ENCODE results near the gene ATRIP.

The ATRIP gene

GRCh38 chr3:48418140-48418539, 28.4 kb upstream of the ATRIP start (continued):
- TF ChIP-seq, protein P1, sequence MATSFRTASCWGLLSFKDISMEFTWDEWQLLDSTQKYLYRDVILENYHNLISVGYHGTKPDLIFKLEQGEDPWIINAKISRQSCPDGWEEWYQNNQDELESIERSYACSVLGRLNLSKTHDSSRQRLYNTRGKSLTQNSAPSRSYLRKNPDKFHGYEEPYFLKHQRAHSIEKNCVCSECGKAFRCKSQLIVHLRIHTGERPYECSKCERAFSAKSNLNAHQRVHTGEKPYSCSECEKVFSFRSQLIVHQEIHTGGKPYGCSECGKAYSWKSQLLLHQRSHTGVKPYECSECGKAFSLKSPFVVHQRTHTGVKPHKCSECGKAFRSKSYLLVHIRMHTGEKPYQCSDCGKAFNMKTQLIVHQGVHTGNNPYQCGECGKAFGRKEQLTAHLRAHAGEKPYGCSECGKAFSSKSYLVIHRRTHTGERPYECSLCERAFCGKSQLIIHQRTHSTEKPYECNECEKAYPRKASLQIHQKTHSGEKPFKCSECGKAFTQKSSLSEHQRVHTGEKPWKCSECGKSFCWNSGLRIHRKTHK (tag by site-specific recombination; IDR thresholded peaks at IDR 0.05) = no peak
- no peak for TF ChIP-seq ZNF354C (tag by site-specific recombination; IDR thresholded peaks at IDR 0.05; ENCODE audit: borderline replicate concordance, low read depth)
- TF ChIP-seq, protein P2, sequence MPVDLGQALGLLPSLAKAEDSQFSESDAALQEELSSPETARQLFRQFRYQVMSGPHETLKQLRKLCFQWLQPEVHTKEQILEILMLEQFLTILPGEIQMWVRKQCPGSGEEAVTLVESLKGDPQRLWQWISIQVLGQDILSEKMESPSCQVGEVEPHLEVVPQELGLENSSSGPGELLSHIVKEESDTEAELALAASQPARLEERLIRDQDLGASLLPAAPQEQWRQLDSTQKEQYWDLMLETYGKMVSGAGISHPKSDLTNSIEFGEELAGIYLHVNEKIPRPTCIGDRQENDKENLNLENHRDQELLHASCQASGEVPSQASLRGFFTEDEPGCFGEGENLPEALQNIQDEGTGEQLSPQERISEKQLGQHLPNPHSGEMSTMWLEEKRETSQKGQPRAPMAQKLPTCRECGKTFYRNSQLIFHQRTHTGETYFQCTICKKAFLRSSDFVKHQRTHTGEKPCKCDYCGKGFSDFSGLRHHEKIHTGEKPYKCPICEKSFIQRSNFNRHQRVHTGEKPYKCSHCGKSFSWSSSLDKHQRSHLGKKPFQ (tag by site-specific recombination; IDR thresholded peaks at IDR 0.05) = no peak
- TF ChIP-seq ZXDB (tag by site-specific recombination; IDR thresholded peaks at IDR 0.05) = no peak
- TF ChIP-seq HIC1 (tag by site-specific recombination; IDR thresholded peaks at IDR 0.05) = no peak

DNA sequence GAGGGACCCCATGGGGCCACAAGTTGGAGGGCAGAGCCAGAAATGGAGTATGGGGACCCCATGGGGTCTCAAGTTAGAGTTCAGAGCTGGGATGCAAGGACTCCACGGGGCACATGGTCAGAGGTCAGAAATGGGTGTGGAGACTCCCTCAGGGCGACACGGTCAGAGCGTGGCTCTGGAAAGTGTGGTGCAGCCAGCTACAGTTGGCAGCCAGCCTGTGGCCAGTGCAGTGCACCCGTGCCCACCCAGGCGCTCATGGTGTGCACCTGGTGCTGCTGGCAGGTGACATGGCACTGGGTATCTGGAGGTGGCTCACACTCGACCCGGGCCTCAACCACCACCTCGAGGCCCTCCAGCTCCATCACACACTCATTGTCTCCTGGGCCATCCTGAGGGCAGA, 27.9 kb upstream of the ATRIP start:
- no peak for TF ChIP-seq ZXDB (tag by site-specific recombination; IDR thresholded peaks at IDR 0.05)
- no peak for TF ChIP-seq ZNF48 (tag by site-specific recombination; IDR thresholded peaks at IDR 0.05)
- TF ChIP-seq MYNN (tag by site-specific recombination; IDR thresholded peaks at IDR 0.05; ENCODE audit: borderline replicate concordance) = no peak
- no peak for TF ChIP-seq BCL11B (tag by site-specific recombination; IDR thresholded peaks at IDR 0.05; ENCODE audit: low read depth)
- TF ChIP-seq ZNF112 (tag by site-specific recombination; IDR thresholded peaks at IDR 0.05) = no peak
- no peak for TF ChIP-seq ZNF24 (tag by site-specific recombination; IDR thresholded peaks at IDR 0.05)
- TF ChIP-seq ZIC2 (tag by site-specific recombination; IDR thresholded peaks at IDR 0.05) = no peak
- TF ChIP-seq ZNF544 (tag by site-specific recombination; IDR thresholded peaks at IDR 0.05) = no peak
- no peak for TF ChIP-seq FEZF1 (tag by site-specific recombination; IDR thresholded peaks at IDR 0.05)
- TF ChIP-seq, protein P3, sequence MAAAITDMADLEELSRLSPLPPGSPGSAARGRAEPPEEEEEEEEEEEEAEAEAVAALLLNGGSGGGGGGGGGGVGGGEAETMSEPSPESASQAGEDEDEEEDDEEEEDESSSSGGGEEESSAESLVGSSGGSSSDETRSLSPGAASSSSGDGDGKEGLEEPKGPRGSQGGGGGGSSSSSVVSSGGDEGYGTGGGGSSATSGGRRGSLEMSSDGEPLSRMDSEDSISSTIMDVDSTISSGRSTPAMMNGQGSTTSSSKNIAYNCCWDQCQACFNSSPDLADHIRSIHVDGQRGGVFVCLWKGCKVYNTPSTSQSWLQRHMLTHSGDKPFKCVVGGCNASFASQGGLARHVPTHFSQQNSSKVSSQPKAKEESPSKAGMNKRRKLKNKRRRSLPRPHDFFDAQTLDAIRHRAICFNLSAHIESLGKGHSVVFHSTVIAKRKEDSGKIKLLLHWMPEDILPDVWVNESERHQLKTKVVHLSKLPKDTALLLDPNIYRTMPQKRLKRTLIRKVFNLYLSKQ (tag by site-specific recombination; IDR thresholded peaks at IDR 0.05; ENCODE audit: borderline replicate concordance) = no peak
- no peak for TF ChIP-seq ZNF138 (tag by site-specific recombination; IDR thresholded peaks at IDR 0.05; ENCODE audit: borderline replicate concordance)
- TF ChIP-seq ZNF560 (tag by site-specific recombination; IDR thresholded peaks at IDR 0.05; ENCODE audit: borderline replicate concordance) = no peak
- no peak for TF ChIP-seq ZNF670 (tag by site-specific recombination; IDR thresholded peaks at IDR 0.05; ENCODE audit: low read depth)
- no peak for TF ChIP-seq ZNF404 (tag by site-specific recombination; IDR thresholded peaks at IDR 0.05)
- TF ChIP-seq, protein P4, sequence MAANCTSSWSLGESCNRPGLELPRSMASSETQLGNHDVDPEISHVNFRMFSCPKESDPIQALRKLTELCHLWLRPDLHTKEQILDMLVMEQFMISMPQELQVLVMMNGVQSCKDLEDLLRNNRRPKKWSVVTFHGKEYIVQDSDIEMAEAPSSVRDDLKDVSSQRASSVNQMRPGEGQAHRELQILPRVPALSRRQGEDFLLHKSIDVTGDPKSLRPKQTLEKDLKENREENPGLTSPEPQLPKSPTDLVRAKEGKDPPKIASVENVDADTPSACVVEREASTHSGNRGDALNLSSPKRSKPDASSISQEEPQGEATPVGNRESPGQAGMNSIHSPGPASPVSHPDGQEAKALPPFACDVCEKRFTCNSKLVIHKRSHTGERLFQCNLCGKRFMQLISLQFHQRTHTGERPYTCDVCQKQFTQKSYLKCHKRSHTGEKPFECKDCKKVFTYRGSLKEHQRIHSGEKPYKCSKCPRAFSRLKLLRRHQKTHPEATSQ (tag by site-specific recombination; IDR thresholded peaks at IDR 0.05) = no peak
- no peak for TF ChIP-seq ZNF548 (tag by site-specific recombination; IDR thresholded peaks at IDR 0.05)
- Histone ChIP-seq H3K36me3 (ENCODE audit: control insufficient read depth in 2 of 2, insufficient read depth in 1 of 2, low read length in 2 of 2) (peaks cover 0 to 18% of the 10 kb centered on the region in 2 experiments; a peak in 1 of 3 replicates), H3K4me3 (ENCODE audit: low read depth, low read length) (no peak overlapping the region), H3K27ac (ENCODE audit: extremely low read depth, low read depth, low read length) (no peak overlapping the region), H3K4me1 (ENCODE audit: control insufficient read depth, insufficient read depth, low read length) (no peaks in the 10 kb centered on the region), H3K9me3 (ENCODE audit: control insufficient read depth, insufficient read depth, low read depth, low read length) (no peaks in the 10 kb centered on the region)
- ChIA-PET CTCF (interaction anchor here (0.5 to 1.9 kb wide), 5 partner anchors 10 to 196 kb away, joined by 3 to 10 read pairs (median 4); no protein-coding TSS in a partner anchor), POLR2A (interaction anchor here (0.6 kb wide), 1 partner anchor 175 kb away, joined by 3 read pairs; no protein-coding TSS in a partner anchor)
